ENCODE measurements around the gene SCARB1.

Gene SCARB1

GRCh38 chr12:124842800-124843510 is 20.7 kb downstream of the SCARB1 start:
- DNase-seq (ENCODE audit: low spot score): no peak

- DNase-seq (ENCODE audit: low spot score): no peak
Observed at GRCh38 chr12:124842073-124842749, 21.5 kb downstream of the SCARB1 start.

GRCh38 chr12:124841558-124841945 is 22.1 kb downstream of the SCARB1 start:
- no peak for DNase-seq (ENCODE audit: low spot score)

- DNase-seq (ENCODE audit: low spot score): peak; percentile 94
Observed at GRCh38 chr12:124837958-124838803, 25.5 kb downstream of the SCARB1 start.

GRCh38 chr12:124837249-124837897 is 26.3 kb downstream of the SCARB1 start:
- no peak for DNase-seq (ENCODE audit: low spot score)

- no peak for DNase-seq (ENCODE audit: low spot score)
Observed at GRCh38 chr12:124836759-124837158, 26.9 kb downstream of the SCARB1 start.

GRCh38 chr12:124835656-124836410 is 27.8 kb downstream of the SCARB1 start:
- DNase-seq (ENCODE audit: low spot score): peak; percentile 6

GRCh38 chr12:124834822-124835221 is 28.8 kb downstream of the SCARB1 start:
- no peak for DNase-seq (ENCODE audit: low spot score)

- DNase-seq (ENCODE audit: low spot score): no peak
Observed at GRCh38 chr12:124833693-124834122, 30.0 kb downstream of the SCARB1 start.

- no peak for DNase-seq (ENCODE audit: low spot score)
Observed at GRCh38 chr12:124832856-124833255, 30.8 kb downstream of the SCARB1 start.

GRCh38 chr12:124831590-124831989 is 32.1 kb downstream of the SCARB1 start:
- DNase-seq (ENCODE audit: low spot score): no peak

GRCh38 chr12:124830306-124830705 is 33.4 kb downstream of the SCARB1 start:
- no peak for DNase-seq (ENCODE audit: low spot score)

- DNase-seq (ENCODE audit: low spot score): peak; percentile 40
Observed at GRCh38 chr12:124829708-124830304, 33.9 kb downstream of the SCARB1 start.

- DNase-seq (ENCODE audit: low spot score): peak; percentile 90
Observed at GRCh38 chr12:124829008-124829707, 34.5 kb downstream of the SCARB1 start.

GRCh38 chr12:124828264-124829007 is 35.2 kb downstream of the SCARB1 start:
- DNase-seq (ENCODE audit: low spot score): peak; percentile 95

GRCh38 chr12:124827588-124828184 is 36.0 kb downstream of the SCARB1 start:
- DNase-seq (ENCODE audit: low spot score): peak; percentile 21

GRCh38 chr12:124824195-124824594 is 39.5 kb downstream of the SCARB1 start:
- no peak for DNase-seq (ENCODE audit: low spot score)

GRCh38 chr12:124823272-124823970 is 40.2 kb downstream of the SCARB1 start:
- DNase-seq (ENCODE audit: low spot score): peak; percentile 27

- no peak for DNase-seq (ENCODE audit: low spot score)
Observed at GRCh38 chr12:124822218-124822617, 41.4 kb downstream of the SCARB1 start.

Data from kidney tubule cell (primary cell).